HepG2 (cell line): ENCODE results near the gene B9D2.

Experiments
- CTCF ChIP-seq: sonication (generic); formaldehyde crosslinking; IDR thresholded peaks from 2 replicates; pipeline ENCODE4 v1.5.0; 2020; ENCODE audit warnings: mild to moderate bottlenecking, missing genetic modification reagents, moderate library complexity
- DMAP1 ChIP-seq: IDR thresholded peaks from 2 replicates; pipeline ENCODE4 v1.6.1; 2016
- U2AF1 ChIP-seq: fragments of 200-400 bp; formaldehyde crosslinking; optimal IDR thresholded peaks from 2 replicates; pipeline ENCODE3; 2017; ENCODE audit warnings: mild to moderate bottlenecking, low read depth, low read length
- ZNF605 ChIP-seq: sonication (generic); formaldehyde crosslinking; IDR thresholded peaks from 2 replicates; pipeline ENCODE4 v1.8.0; 2022; ENCODE audit warnings: mild to moderate bottlenecking, missing genetic modification reagents

GRCh38 chr19:41392775-41393174, 28.8 kb upstream of the B9D2 start:
- no peak for TF ChIP-seq ZNF605 (CRISPR knock-in tag)
- no peak for TF ChIP-seq DMAP1
- no peak for TF ChIP-seq CTCF (CRISPR knock-in tag)
- TF ChIP-seq U2AF1: no peak
